ENCODE data around the gene ENTPD2.

ENTPD2 gene

GRCh38 chr9:137053944-137054931 is at the start of gene ENTPD2:
Gene ENTPD2 (minus strand): TSS chr9:137054061. CDS start chr9:137053997, 64 bp downstream.
- DNase-seq = no peak

GRCh38 chr9:137103206-137103999 is 49.5 kb upstream of the ENTPD2 start:
- DNase-seq = no peak

- DNase-seq = no peak
Measured at GRCh38 chr9:137099231-137099630, 45.4 kb upstream of the ENTPD2 start.

GRCh38 chr9:137097761-137098462 is 44.1 kb upstream of the ENTPD2 start:
- no peak for DNase-seq

- DNase-seq = no peak
Measured at GRCh38 chr9:137096785-137097546, 43.1 kb upstream of the ENTPD2 start.

GRCh38 chr9:137095664-137096517 is 42.0 kb upstream of the ENTPD2 start:
- peak; percentile 72 for DNase-seq

GRCh38 chr9:137089232-137089947 is 35.5 kb upstream of the ENTPD2 start:
- no peak for DNase-seq

GRCh38 chr9:137088121-137088520 is 34.3 kb upstream of the ENTPD2 start:
- DNase-seq = no peak

- no peak for DNase-seq
Measured at GRCh38 chr9:137087409-137087925, 33.6 kb upstream of the ENTPD2 start.

GRCh38 chr9:137086531-137087408 is 32.9 kb upstream of the ENTPD2 start, which contains the start of gene MAN1B1:
Gene MAN1B1 (plus strand): TSS chr9:137086985. CDS start chr9:137087000, 15 bp downstream.
- peak; percentile 99 for DNase-seq

- no peak for DNase-seq
Measured at GRCh38 chr9:137085920-137086530, 32.2 kb upstream of the ENTPD2 start.

- DNase-seq = no peak
Measured at GRCh38 chr9:137084526-137084925, 30.7 kb upstream of the ENTPD2 start.

GRCh38 chr9:137083394-137084004 is 29.6 kb upstream of the ENTPD2 start:
- no peak for DNase-seq

- no peak for DNase-seq
Measured at GRCh38 chr9:137082925-137083290, 29.0 kb upstream of the ENTPD2 start.

GRCh38 chr9:137082222-137082924 is 28.5 kb upstream of the ENTPD2 start:
- no peak for DNase-seq

GRCh38 chr9:137080260-137081122 is 26.6 kb upstream of the ENTPD2 start:
- DNase-seq = no peak

GRCh38 chr9:137079401-137079787 is 25.5 kb upstream of the ENTPD2 start:
- no peak for DNase-seq
